DND-41 (cell line): ENCODE results near the gene BAG1.

Experiments used
- EZH2 ChIP-seq: IDR thresholded peaks from 3 replicates; pipeline ENCODE4 v1.6.1; 2012; ENCODE audit warnings: borderline replicate concordance, low read depth, mild to moderate bottlenecking, moderate library complexity, low read length, inconsistent platforms; ENCODE audit not compliant: severe bottlenecking
- TF ChIP-seq, protein P1 (sequence below): IDR thresholded peaks from 2 replicates; pipeline ENCODE4 v1.5.1; 2012; ENCODE audit warnings: borderline replicate concordance, low read length, moderate library complexity, mild to moderate bottlenecking; ENCODE audit not compliant: poor library complexity, severe bottlenecking; ENCODE audit errors: extremely low read depth

DNA sequence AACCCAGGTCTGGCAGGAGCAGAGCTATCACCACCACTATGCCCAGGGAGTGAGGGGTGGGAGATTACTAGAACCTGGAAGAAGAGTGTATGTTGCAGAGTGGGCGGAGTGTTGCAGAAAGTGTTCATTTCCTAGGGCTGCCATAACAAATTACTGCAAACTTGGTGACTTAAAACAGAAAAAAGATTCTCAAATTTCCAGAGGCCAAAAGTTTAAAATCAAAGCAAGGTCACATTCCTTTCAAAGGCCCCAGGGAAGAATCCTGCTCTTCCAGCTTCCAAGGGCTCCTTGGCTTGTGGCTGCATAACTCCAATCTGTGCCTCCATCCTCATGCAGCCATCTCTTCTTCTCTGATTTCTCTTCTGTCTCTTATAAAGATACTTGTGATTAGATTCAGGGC, 55.1 kb downstream of the BAG1 start:
- TF ChIP-seq, protein P1, sequence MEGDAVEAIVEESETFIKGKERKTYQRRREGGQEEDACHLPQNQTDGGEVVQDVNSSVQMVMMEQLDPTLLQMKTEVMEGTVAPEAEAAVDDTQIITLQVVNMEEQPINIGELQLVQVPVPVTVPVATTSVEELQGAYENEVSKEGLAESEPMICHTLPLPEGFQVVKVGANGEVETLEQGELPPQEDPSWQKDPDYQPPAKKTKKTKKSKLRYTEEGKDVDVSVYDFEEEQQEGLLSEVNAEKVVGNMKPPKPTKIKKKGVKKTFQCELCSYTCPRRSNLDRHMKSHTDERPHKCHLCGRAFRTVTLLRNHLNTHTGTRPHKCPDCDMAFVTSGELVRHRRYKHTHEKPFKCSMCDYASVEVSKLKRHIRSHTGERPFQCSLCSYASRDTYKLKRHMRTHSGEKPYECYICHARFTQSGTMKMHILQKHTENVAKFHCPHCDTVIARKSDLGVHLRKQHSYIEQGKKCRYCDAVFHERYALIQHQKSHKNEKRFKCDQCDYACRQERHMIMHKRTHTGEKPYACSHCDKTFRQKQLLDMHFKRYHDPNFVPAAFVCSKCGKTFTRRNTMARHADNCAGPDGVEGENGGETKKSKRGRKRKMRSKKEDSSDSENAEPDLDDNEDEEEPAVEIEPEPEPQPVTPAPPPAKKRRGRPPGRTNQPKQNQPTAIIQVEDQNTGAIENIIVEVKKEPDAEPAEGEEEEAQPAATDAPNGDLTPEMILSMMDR = no peak
- no peak for TF ChIP-seq EZH2
